Motor neuron (in vitro differentiated cells): ENCODE measurements around the gene XDH. TPM values are rescaled to one million over a fixed set of nuclear protein-coding genes. Genes with fewer than 3 reads are reported as not detected.

Experiments
- total RNA-seq, 8 experiments: library from RNA; unstranded; fragments of 300-600 nt; gene quantifications; 2 replicates each; pipeline versions ENCODE4 v1.2.3 to v1.2.4, GENCODE V29; 2022

XDH gene
- total RNA-seq, 8 experiments from 2014 or later: 0.10 to 0.57 (median 0.40) TPM; not detected in 2

Other genes starting within 250 kb of the XDH start
- gene CAPN14, start 197.2 kb downstream of the XDH start, total RNA-seq: under 1 TPM in 6 of 8 experiments, not detected in 2; 0.17 to 0.57 (median 0.34) TPM
- gene EHD3, start 180.6 kb downstream of the XDH start, total RNA-seq: 10 to 100 TPM in 2 of 8 experiments, 1 to 10 TPM in 5, under 1 TPM in 1; 0.91 to 53.7 (median 7.8) TPM
- under 1 TPM in 6 of 8 experiments, not detected in 2; 0.05 to 0.19 (median 0.09) TPM for gene SRD5A2, start 166.2 kb upstream of the XDH start, total RNA-seq